K562 (cell line): ENCODE measurements around the gene BZW1. TPM values are rescaled to one million over a fixed set of nuclear protein-coding genes. Genes with fewer than 3 reads are reported as not detected.

Source experiments
- BRD4 ChIP-seq: fragments of 200-600 bp; sonication (generic); IDR thresholded peaks from 2 replicates; pipeline ENCODE4 v1.6.1; 2017; ENCODE audit warnings: inconsistent platforms
- CC2D1A ChIP-seq: fragments of 450-650 bp; IDR thresholded peaks from 2 replicates; pipeline ENCODE4 v1.6.1; 2017; ENCODE audit warnings: mild to moderate bottlenecking
- CHCHD3 ChIP-seq: fragments of 250-450 bp; sonication (Bioruptor Pico); IDR thresholded peaks from 2 replicates; pipeline ENCODE4 v2.1.2; 2022; ENCODE audit warnings: mild to moderate bottlenecking
- DNMT1 ChIP-seq: fragments of 450-650 bp; IDR thresholded peaks from 2 replicates; pipeline ENCODE4 v1.6.1; 2016; ENCODE audit warnings: antibody characterized with exemption, mild to moderate bottlenecking
- EGR1 ChIP-seq: fragments of 450-650 bp; conservative IDR thresholded peaks from 2 replicates; pipeline ENCODE4 v1.6.1; 2017; ENCODE audit warnings: mild to moderate bottlenecking
- FOXP1 ChIP-seq: sonication (generic); formaldehyde crosslinking; IDR thresholded peaks from 2 replicates; pipeline ENCODE4 v1.8.0; 2022; ENCODE audit warnings: mild to moderate bottlenecking, missing genetic modification reagents
- KDM5B ChIP-seq: fragments of 200-600 bp; sonication (generic); IDR thresholded peaks from 2 replicates; pipeline ENCODE4 v1.6.1; 2012; ENCODE audit warnings: low read depth, mild to moderate bottlenecking, moderate library complexity, low read length, control low read depth, inconsistent platforms; ENCODE audit not compliant: insufficient replicate concordance
- NFRKB ChIP-seq: fragments of 450-650 bp; IDR thresholded peaks from 2 replicates; pipeline ENCODE4 v1.6.1; 2016; ENCODE audit warnings: low read depth
- NR2C1 ChIP-seq, 2 experiments: fragments of 450-650 bp; IDR thresholded peaks; 2 replicates each; pipeline ENCODE4 v1.6.1; 2017; ENCODE audit warnings: mild to moderate bottlenecking in 2 of 2, antibody characterized with exemption in 1 of 2, inconsistent platforms in 1 of 2, missing compliant biosample characterization in 1 of 2, missing genetic modification characterization in 1 of 2
- PHF8 ChIP-seq: fragments of 200-600 bp; sonication (generic); IDR thresholded peaks from 2 replicates; pipeline ENCODE4 v1.6.1; 2012; ENCODE audit warnings: mixed run types, mild to moderate bottlenecking, inconsistent platforms, low read length, moderate library complexity, borderline replicate concordance
- POLR2AphosphoS5 ChIP-seq: IDR thresholded peaks from 2 replicates; pipeline ENCODE4 v1.6.1; 2011; ENCODE audit warnings: mild to moderate bottlenecking, low read depth, low read length, moderate library complexity; ENCODE audit not compliant: control insufficient read depth, insufficient read depth
- POLR2G ChIP-seq: fragments of 200-400 bp; formaldehyde crosslinking; IDR thresholded peaks from 2 replicates; pipeline ENCODE4 v1.6.1; 2017; ENCODE audit warnings: low read depth, mild to moderate bottlenecking, antibody characterized with exemption, low read length, moderate library complexity
- PPARD ChIP-seq: fragments of 250-450 bp; sonication (Bioruptor Pico); IDR thresholded peaks from 2 replicates; pipeline ENCODE4 v1.8.0; 2022; ENCODE audit warnings: inconsistent platforms, mild to moderate bottlenecking, moderate library complexity
- PTRF ChIP-seq: fragments of 450-650 bp; IDR thresholded peaks from 2 replicates; pipeline ENCODE4 v1.6.1; 2016; ENCODE audit warnings: mild to moderate bottlenecking, missing genetic modification characterization, missing compliant biosample characterization
- RBFOX2 ChIP-seq: fragments of 200-400 bp; formaldehyde crosslinking; IDR thresholded peaks from 2 replicates; pipeline ENCODE4 v1.6.1; 2017; ENCODE audit warnings: low read depth, mild to moderate bottlenecking, low read length, moderate library complexity
- RBM14 ChIP-seq: fragments of 200-400 bp; formaldehyde crosslinking; IDR thresholded peaks from 2 replicates; pipeline ENCODE4 v1.6.1; 2018; ENCODE audit warnings: low read depth, mild to moderate bottlenecking, low read length, moderate library complexity, borderline replicate concordance; ENCODE audit not compliant: insufficient read depth
- TBL1XR1 ChIP-seq, 2 experiments: IDR thresholded peaks; 2 replicates each; pipeline ENCODE4 v1.6.1; 2012; ENCODE audit warnings: improper control_type of control experiment in 2 of 2, low read length in 2 of 2, mild to moderate bottlenecking in 1 of 2
- TGIF2 ChIP-seq: sonication (generic); formaldehyde crosslinking; IDR thresholded peaks from 2 replicates; pipeline ENCODE4 v1.8.1; 2022; ENCODE audit warnings: mild to moderate bottlenecking, missing genetic modification reagents, moderate library complexity
- XRCC3 ChIP-seq: fragments of 450-650 bp; IDR thresholded peaks from 2 replicates; pipeline ENCODE4 v1.6.1; 2017; ENCODE audit warnings: mild to moderate bottlenecking, moderate library complexity
- ZNF384 ChIP-seq: IDR thresholded peaks from 2 replicates; pipeline ENCODE4 v1.6.1; 2012; ENCODE audit warnings: low read depth, low read length, improper control_type of control experiment
- polyA plus RNA-seq, 8 experiments: library from polyadenylated mRNA; depleted of rRNA in 4 of 8; stranded (reverse) in 5 of 8; unstranded in 3 of 8; fragments of >200 nt; fragmentation: Nextera tagmentation in 2 of 8; fragmentation: Illumina TruSeq in 1 of 8; extraction: Ambion mirVana in 2 of 8; extraction: Trizol in 1 of 8; gene quantifications; 2 replicates each; pipeline versions ENCODE4 v1.2.1 to v1.2.3, GENCODE V29; 2011 to 2014; ENCODE audit warnings: inconsistent platforms in 1 of 8, missing spikeins in 1 of 8
- total RNA-seq, 7 experiments: library from RNA; depleted of rRNA in 6 of 7; stranded (reverse); fragments of >200 nt in 6 of 7; fragmentation: Illumina TruSeq in 2 of 7; extraction: Trizol in 2 of 7; gene quantifications; 2 replicates each; pipeline versions ENCODE4 v1.2.1 to v1.2.3, GENCODE V29; 2011 to 2021; ENCODE audit warnings: low replicate concordance in 1 of 7
- TF ChIP-seq, protein P1 (sequence below): sonication (generic); formaldehyde crosslinking; IDR thresholded peaks from 2 replicates; pipeline ENCODE4 v1.8.0; 2023; ENCODE audit warnings: missing genetic modification reagents, mild to moderate bottlenecking, borderline replicate concordance
- TF ChIP-seq, protein P2 (sequence below): sonication (generic); formaldehyde crosslinking; IDR thresholded peaks from 2 replicates; pipeline ENCODE4 v1.8.1; 2023; ENCODE audit warnings: mild to moderate bottlenecking, missing genetic modification reagents, moderate library complexity

The BZW1 gene
- total and polyA plus RNA-seq, 9 of the 15 experiments (the other 6 are each of a cell fraction or from before 2014, with no cell fraction given), result 110 to 244 (median 198) TPM

DNA sequence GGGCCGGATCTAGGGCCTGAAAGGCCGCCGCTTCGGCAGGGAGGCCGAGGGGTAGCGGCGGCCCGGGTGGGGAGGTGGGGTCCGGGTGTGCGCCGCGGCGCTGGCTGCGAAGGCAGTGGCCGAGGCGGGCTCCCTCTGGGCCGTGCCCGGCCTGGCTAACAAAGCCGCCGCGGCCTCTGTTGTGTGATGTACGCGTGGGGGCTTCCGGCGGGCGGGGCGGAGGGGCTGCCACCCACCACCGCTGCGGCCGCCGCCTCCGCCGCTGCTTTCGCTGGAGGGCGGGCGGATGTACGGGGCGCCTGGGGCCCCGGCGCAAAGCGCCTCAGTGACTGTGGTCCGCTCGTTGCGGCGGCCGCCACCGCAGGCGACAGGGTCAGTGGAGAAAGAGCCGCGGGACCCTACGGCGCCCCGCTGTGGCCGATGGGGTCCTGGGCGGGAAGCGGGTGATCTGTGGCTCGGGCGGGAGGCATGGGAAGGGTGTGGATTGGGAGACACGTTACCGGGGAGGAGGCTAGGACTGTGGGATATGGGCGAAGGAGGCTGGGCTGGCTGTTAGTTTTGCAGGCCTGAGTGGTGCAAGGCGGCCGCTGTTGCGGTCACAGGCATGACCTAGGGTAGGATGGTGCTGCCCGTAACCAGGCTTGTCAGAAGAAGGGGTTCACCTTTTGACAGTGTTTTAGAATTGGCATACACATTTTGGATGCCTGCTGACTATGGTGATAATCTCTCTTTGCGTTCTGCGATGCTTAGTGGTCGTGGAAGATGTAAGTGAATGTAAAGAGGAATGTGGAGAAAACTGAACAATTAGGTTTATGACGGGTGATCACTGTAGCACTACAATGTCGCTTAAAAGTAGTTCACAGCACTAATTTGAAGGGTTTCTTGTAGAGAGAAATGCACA is 662 bp downstream of the BZW1 start (continued):
- TF ChIP-seq DNMT1 (no peak), NFRKB (no peak), KDM5B (no peak), CC2D1A (no peak), PHF8 (no peak), EGR1 (no peak), TGIF2 (CRISPR knock-in tag) (no peak), RBM14 (no peak), ZNF384 (no peak), PPARD (CRISPR knock-in tag) (no peak), POLR2G (peak; percentile 65), XRCC3 (no peak), CHCHD3 (CRISPR knock-in tag) (no peak), FOXP1 (CRISPR knock-in tag) (no peak), TBL1XR1 (IDR thresholded peaks at IDR 0.05; ENCODE audit: low read length in 2 of 2) (no peak), POLR2AphosphoS5 (0 out of 2 replicates have a peak, but pooled peaks have one; percentile 22), RBFOX2 (peak; percentile 89), PTRF (tag) (no peak), BRD4 (no peak; the same call in 1 of the 2 replicates), NR2C1 (IDR thresholded peaks at IDR 0.05) (no peak), NR2C1 (tag; IDR thresholded peaks at IDR 0.05) (no peak)
- TF ChIP-seq, protein P1, sequence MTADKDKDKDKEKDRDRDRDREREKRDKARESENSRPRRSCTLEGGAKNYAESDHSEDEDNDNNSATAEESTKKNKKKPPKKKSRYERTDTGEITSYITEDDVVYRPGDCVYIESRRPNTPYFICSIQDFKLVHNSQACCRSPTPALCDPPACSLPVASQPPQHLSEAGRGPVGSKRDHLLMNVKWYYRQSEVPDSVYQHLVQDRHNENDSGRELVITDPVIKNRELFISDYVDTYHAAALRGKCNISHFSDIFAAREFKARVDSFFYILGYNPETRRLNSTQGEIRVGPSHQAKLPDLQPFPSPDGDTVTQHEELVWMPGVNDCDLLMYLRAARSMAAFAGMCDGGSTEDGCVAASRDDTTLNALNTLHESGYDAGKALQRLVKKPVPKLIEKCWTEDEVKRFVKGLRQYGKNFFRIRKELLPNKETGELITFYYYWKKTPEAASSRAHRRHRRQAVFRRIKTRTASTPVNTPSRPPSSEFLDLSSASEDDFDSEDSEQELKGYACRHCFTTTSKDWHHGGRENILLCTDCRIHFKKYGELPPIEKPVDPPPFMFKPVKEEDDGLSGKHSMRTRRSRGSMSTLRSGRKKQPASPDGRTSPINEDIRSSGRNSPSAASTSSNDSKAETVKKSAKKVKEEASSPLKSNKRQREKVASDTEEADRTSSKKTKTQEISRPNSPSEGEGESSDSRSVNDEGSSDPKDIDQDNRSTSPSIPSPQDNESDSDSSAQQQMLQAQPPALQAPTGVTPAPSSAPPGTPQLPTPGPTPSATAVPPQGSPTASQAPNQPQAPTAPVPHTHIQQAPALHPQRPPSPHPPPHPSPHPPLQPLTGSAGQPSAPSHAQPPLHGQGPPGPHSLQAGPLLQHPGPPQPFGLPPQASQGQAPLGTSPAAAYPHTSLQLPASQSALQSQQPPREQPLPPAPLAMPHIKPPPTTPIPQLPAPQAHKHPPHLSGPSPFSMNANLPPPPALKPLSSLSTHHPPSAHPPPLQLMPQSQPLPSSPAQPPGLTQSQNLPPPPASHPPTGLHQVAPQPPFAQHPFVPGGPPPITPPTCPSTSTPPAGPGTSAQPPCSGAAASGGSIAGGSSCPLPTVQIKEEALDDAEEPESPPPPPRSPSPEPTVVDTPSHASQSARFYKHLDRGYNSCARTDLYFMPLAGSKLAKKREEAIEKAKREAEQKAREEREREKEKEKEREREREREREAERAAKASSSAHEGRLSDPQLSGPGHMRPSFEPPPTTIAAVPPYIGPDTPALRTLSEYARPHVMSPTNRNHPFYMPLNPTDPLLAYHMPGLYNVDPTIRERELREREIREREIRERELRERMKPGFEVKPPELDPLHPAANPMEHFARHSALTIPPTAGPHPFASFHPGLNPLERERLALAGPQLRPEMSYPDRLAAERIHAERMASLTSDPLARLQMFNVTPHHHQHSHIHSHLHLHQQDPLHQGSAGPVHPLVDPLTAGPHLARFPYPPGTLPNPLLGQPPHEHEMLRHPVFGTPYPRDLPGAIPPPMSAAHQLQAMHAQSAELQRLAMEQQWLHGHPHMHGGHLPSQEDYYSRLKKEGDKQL (CRISPR knock-in tag), result no peak
- TF ChIP-seq, protein P2, sequence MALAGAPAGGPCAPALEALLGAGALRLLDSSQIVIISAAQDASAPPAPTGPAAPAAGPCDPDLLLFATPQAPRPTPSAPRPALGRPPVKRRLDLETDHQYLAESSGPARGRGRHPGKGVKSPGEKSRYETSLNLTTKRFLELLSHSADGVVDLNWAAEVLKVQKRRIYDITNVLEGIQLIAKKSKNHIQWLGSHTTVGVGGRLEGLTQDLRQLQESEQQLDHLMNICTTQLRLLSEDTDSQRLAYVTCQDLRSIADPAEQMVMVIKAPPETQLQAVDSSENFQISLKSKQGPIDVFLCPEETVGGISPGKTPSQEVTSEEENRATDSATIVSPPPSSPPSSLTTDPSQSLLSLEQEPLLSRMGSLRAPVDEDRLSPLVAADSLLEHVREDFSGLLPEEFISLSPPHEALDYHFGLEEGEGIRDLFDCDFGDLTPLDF, result peak; percentile 70
